Lung (tissue), 12 donors: ENCODE data around the gene DGKQ. TPM values are rescaled to one million over a fixed set of nuclear protein-coding genes. Genes with fewer than 3 reads are reported as not detected.
A peak's percentile ranks its signal among the peaks of the same experiment; 100 is the strongest.

ENCODE experiments used
- ATAC-seq: fragments of 200-7000 bp; cut with Tn5 transposase; one replicate; pipeline ENCODE4 v1.9.1; 2020; ENCODE audit warnings: moderate number of reproducible peaks; ENCODE audit not compliant: insufficient read depth, low FRiP score
- DNase-seq, 3 donors: peaks; one replicate each; pipeline ENCODE4 v3.0.0-alpha.2; 2013 to 2017
- H3K27ac ChIP-seq, 2 donors: one replicate each; pipeline ENCODE4 v1.5.1; 2013; ENCODE audit warnings: mild to moderate bottlenecking in 2 of 2, moderate library complexity in 2 of 2, control low read depth in 1 of 2, inconsistent platforms in 1 of 2, low read depth in 1 of 2, low read length in 1 of 2
- H3K27me3 ChIP-seq, 3 donors: one replicate each; pipeline ENCODE4 v1.5.1; 2013; ENCODE audit warnings: low read length in 2 of 3; ENCODE audit not compliant: control insufficient read depth in 3 of 3, insufficient read depth in 3 of 3
- H3K36me3 ChIP-seq, 4 donors: one replicate each; pipeline ENCODE4 v1.5.1; 2013; ENCODE audit warnings: low read length in 4 of 4, mild to moderate bottlenecking in 1 of 4, moderate library complexity in 1 of 4; ENCODE audit not compliant: control insufficient read depth in 4 of 4, insufficient read depth in 4 of 4
- H3K4me1 ChIP-seq, 5 donors: one replicate each; pipeline ENCODE4 v1.5.1; 2013; ENCODE audit warnings: low read length in 5 of 5, mild to moderate bottlenecking in 2 of 5, moderate library complexity in 1 of 5; ENCODE audit not compliant: control insufficient read depth in 5 of 5, insufficient read depth in 5 of 5
- H3K4me3 ChIP-seq: one replicate; pipeline ENCODE4 v1.5.1; 2013; ENCODE audit warnings: mild to moderate bottlenecking, control low read depth, moderate library complexity
- H3K9ac ChIP-seq, 2 donors: one replicate each; pipeline ENCODE4 v1.5.1; 2013; ENCODE audit warnings: low read length in 2 of 2, control low read depth in 1 of 2; ENCODE audit not compliant: insufficient read depth in 1 of 2
- H3K9me3 ChIP-seq, 4 donors: one replicate each; pipeline ENCODE4 v1.5.1; 2013; ENCODE audit warnings: low read length in 3 of 4, mild to moderate bottlenecking in 1 of 4, moderate library complexity in 1 of 4; ENCODE audit not compliant: control insufficient read depth in 4 of 4, insufficient read depth in 3 of 4
- CTCF ChIP-seq: IDR thresholded peaks from 2 replicates; pipeline ENCODE4 v1.5.1; 2012; ENCODE audit warnings: mild to moderate bottlenecking; ENCODE audit errors: control extremely low read depth, extremely low read depth
- WGBS, 2 donors: extraction: QIAGEN DNeasy Blood & Tissue Kit; methylation state at CpG; one replicate each; pipeline ENCODE4 v1.1.7; 2013; 5-methylcytosine and 5-hydroxymethylcytosine counted together
- polyA plus RNA-seq, 2 donors: library from polyadenylated mRNA; stranded (reverse); fragments of 200-250 nt; gene quantifications; one replicate each; pipeline ENCODE4 v1.2.1, GENCODE V29; 2013
- total RNA-seq, 2 donors: library from RNA; depleted of rRNA in 1 of 2; stranded (reverse); fragments of >200 nt in 1 of 2; gene quantifications; one replicate each; pipeline ENCODE4 v1.2.1, GENCODE V29; 2014 to 2021
- donor health status: control.
- donor health status: control.
- donor health status: Bipolar disorder and iron deficiency.
- donor health status: healthy.
- donor health status: DM: yes; HTN: yes; CAD: no.

The DGKQ gene
- total and polyA plus RNA-seq, 4 donors, result 5.9 to 19.1 (median 8.4) TPM

- Histone ChIP-seq H3K27me3 (no peaks in the 10 kb centered on the region), H3K9me3 (no peaks in the 10 kb centered on the region), H3K4me1 (peaks cover 0 to 11% (median under 1%) of the 10 kb centered on the region in 5 donors), H3K36me3 (peaks cover 0 to 1% (median 0%) of the 10 kb centered on the region in 4 donors), H3K27ac (no peak overlapping the region), H3K9ac (no peak overlapping the region), H3K4me3 (no peak overlapping the region)
- ATAC-seq, result no peak
- WGBS, 2 donors, result 88 to 91% methylated on average over 29 of the region's 29 CpGs
- DNase-seq, result peak; percentile 46 to 59 (median 52)
- no peak for TF ChIP-seq CTCF
Measured at GRCh38 chr4:1018147-1019020, 45.0 kb upstream of the DGKQ start.

- Histone ChIP-seq H3K9ac (no peak overlapping the region), H3K27me3 (no peaks in the 10 kb centered on the region), H3K4me1 (peaks cover 0 to 11% (median 3%) of the 10 kb centered on the region in 5 donors), H3K36me3 (peaks cover 0 to 3% (median 0%) of the 10 kb centered on the region in 4 donors), H3K9me3 (no peaks in the 10 kb centered on the region), H3K4me3 (no peak overlapping the region), H3K27ac (no peak overlapping the region)
- 87 to 91% methylated on average over 15 of the region's 15 CpGs for WGBS, 2 donors
- TF ChIP-seq CTCF, result no peak
- DNase-seq, result no peak
- ATAC-seq, result no peak
Measured at GRCh38 chr4:1017706-1018105, 44.3 kb upstream of the DGKQ start.

- Histone ChIP-seq H3K27me3 (no peaks in the 10 kb centered on the region), H3K9ac (no peak overlapping the region), H3K9me3 (no peaks in the 10 kb centered on the region), H3K4me1 (peaks cover 0 to 11% (median 8%) of the 10 kb centered on the region in 5 donors), H3K27ac (no peak overlapping the region), H3K4me3 (no peak overlapping the region), H3K36me3 (peaks cover 0 to 2% (median 0%) of the 10 kb centered on the region in 4 donors)
- TF ChIP-seq CTCF, result no peak
- ATAC-seq (no peak), DNase-seq (no peak)
- 84 to 93% methylated on average over 15 to 16 of the region's 16 CpGs for WGBS, 2 donors
Measured at GRCh38 chr4:1017211-1017610, 43.8 kb upstream of the DGKQ start.
